HEK293 (cell line): ENCODE measurements around the gene ARV1.

Source experiments
- CTCF ChIA-PET: fragments of 350-600 bp; formaldehyde crosslinking; extraction: SDS; loops from one replicate; lab custom pipeline; 2021; ENCODE audit warnings: antibody characterized with exemption; lab: Yijun Ruan, JAX
- POLR2A ChIA-PET: fragments of 300-600 bp; formaldehyde crosslinking; extraction: SDS; loops from one replicate; lab custom pipeline; 2020; ENCODE audit warnings: antibody characterized with exemption, inconsistent platforms; lab: Yijun Ruan, JAX
- H3K27ac ChIP-seq: fragments of 200-500 bp; sonication (Bioruptor generic); 2 replicates; pipeline ENCODE4 v1.5.1; 2014; ENCODE audit warnings: low read depth, low read length, control low read depth, inconsistent platforms; ENCODE audit errors: extremely low read depth
- H3K36me3 ChIP-seq, 2 experiments: fragments of 200-500 bp in 1 of 2; sonication (Bioruptor generic) in 1 of 2; 1 replicate in 1 of 2; 2 replicates in 1 of 2; pipeline ENCODE4 v1.5.1; 2014 to 2017; ENCODE audit warnings: inconsistent platforms in 2 of 2, low read length in 2 of 2; ENCODE audit not compliant: control insufficient read depth in 2 of 2, insufficient read depth in 1 of 2
- H3K4me1 ChIP-seq: fragments of 200-500 bp; sonication (Bioruptor generic); 2 replicates; pipeline ENCODE4 v1.5.1; 2014; ENCODE audit warnings: mild to moderate bottlenecking, low read length, inconsistent platforms; ENCODE audit not compliant: control insufficient read depth, insufficient read depth
- H3K4me3 ChIP-seq: 2 replicates; pipeline ENCODE4 v1.5.1; 2011; ENCODE audit warnings: low read depth, mild to moderate bottlenecking, control low read depth, low read length, moderate library complexity
- H3K9me3 ChIP-seq: fragments of 200-500 bp; sonication (Bioruptor generic); 2 replicates; pipeline ENCODE4 v1.5.1; 2014; ENCODE audit warnings: low read depth, low read length, inconsistent platforms; ENCODE audit not compliant: control insufficient read depth, insufficient read depth
- KLF7 ChIP-seq: fragments of 450-650 bp; formaldehyde crosslinking; IDR thresholded peaks from 2 replicates; pipeline ENCODE4 v1.5.1; 2016; ENCODE audit warnings: missing biosample characterization, missing genetic modification characterization, borderline replicate concordance
- MEIS1 ChIP-seq: sonication (generic); formaldehyde crosslinking; IDR thresholded peaks from 2 replicates; pipeline ENCODE4 v1.8.1; 2022; ENCODE audit warnings: missing genetic modification reagents, mild to moderate bottlenecking, borderline replicate concordance
- MZF1 ChIP-seq: fragments of 450-650 bp; formaldehyde crosslinking; IDR thresholded peaks from 2 replicates; pipeline ENCODE4 v1.5.1; 2017; ENCODE audit warnings: missing biosample characterization, missing genetic modification characterization, borderline replicate concordance
- ZBTB10 ChIP-seq: fragments of 450-650 bp; formaldehyde crosslinking; IDR thresholded peaks from 2 replicates; pipeline ENCODE4 v1.5.1; 2016; ENCODE audit warnings: missing biosample characterization, missing genetic modification characterization
- ZBTB48 ChIP-seq: fragments of 450-650 bp; formaldehyde crosslinking; IDR thresholded peaks from 2 replicates; pipeline ENCODE4 v1.5.1; 2016; ENCODE audit warnings: missing biosample characterization, missing genetic modification characterization
- ZNF132 ChIP-seq: fragments of 450-650 bp; formaldehyde crosslinking; IDR thresholded peaks from 2 replicates; pipeline ENCODE4 v1.5.1; 2017; ENCODE audit warnings: missing biosample characterization, missing genetic modification characterization, borderline replicate concordance
- ZNF146 ChIP-seq: fragments of 450-650 bp; formaldehyde crosslinking; IDR thresholded peaks from 2 replicates; pipeline ENCODE4 v1.5.1; 2016; ENCODE audit warnings: missing biosample characterization, missing genetic modification characterization
- ZNF211 ChIP-seq: fragments of 450-650 bp; formaldehyde crosslinking; IDR thresholded peaks from 2 replicates; pipeline ENCODE4 v1.5.1; 2016; ENCODE audit warnings: low read depth, missing biosample characterization, missing genetic modification characterization
- ZNF292 ChIP-seq: fragments of 450-650 bp; formaldehyde crosslinking; IDR thresholded peaks from 2 replicates; pipeline ENCODE4 v1.5.1; 2016; ENCODE audit warnings: low read depth, missing biosample characterization, missing genetic modification characterization, borderline replicate concordance
- ZNF350 ChIP-seq: fragments of 450-650 bp; formaldehyde crosslinking; IDR thresholded peaks from 2 replicates; pipeline ENCODE4 v1.5.0; 2017; ENCODE audit warnings: missing biosample characterization, mild to moderate bottlenecking, missing genetic modification characterization
- ZNF610 ChIP-seq: fragments of 450-650 bp; formaldehyde crosslinking; IDR thresholded peaks from 2 replicates; pipeline ENCODE4 v1.5.1; 2016; ENCODE audit warnings: missing biosample characterization, missing genetic modification characterization, borderline replicate concordance
- ZNF639 ChIP-seq: fragments of 450-650 bp; formaldehyde crosslinking; IDR thresholded peaks from 2 replicates; pipeline ENCODE4 v1.5.1; 2016; ENCODE audit warnings: missing biosample characterization, missing genetic modification characterization
- ZNF704 ChIP-seq: fragments of 450-650 bp; formaldehyde crosslinking; IDR thresholded peaks from 2 replicates; pipeline ENCODE4 v1.5.1; 2016; ENCODE audit warnings: missing biosample characterization, missing genetic modification characterization
- ZNF747 ChIP-seq: fragments of 450-650 bp; formaldehyde crosslinking; IDR thresholded peaks from 2 replicates; pipeline ENCODE4 v1.5.1; 2016; ENCODE audit warnings: missing biosample characterization, missing genetic modification characterization
- ZNF791 ChIP-seq: fragments of 450-650 bp; formaldehyde crosslinking; IDR thresholded peaks from 2 replicates; pipeline ENCODE4 v1.5.1; 2016; ENCODE audit warnings: missing biosample characterization, missing genetic modification characterization
- ZSCAN16 ChIP-seq: fragments of 450-650 bp; formaldehyde crosslinking; IDR thresholded peaks from 2 replicates; pipeline ENCODE4 v1.5.1; 2016; ENCODE audit warnings: missing biosample characterization, missing genetic modification characterization
- ZSCAN18 ChIP-seq: fragments of 450-650 bp; formaldehyde crosslinking; IDR thresholded peaks from 2 replicates; pipeline ENCODE4 v1.5.1; 2016; ENCODE audit warnings: missing biosample characterization, missing genetic modification characterization
- ZSCAN23 ChIP-seq: fragments of 450-650 bp; formaldehyde crosslinking; IDR thresholded peaks from 2 replicates; pipeline ENCODE4 v1.5.1; 2016; ENCODE audit warnings: missing biosample characterization, missing genetic modification characterization
- ZXDB ChIP-seq: fragments of 450-650 bp; formaldehyde crosslinking; IDR thresholded peaks from 2 replicates; pipeline ENCODE4 v1.5.1; 2016; ENCODE audit warnings: missing biosample characterization, missing genetic modification characterization

Gene ARV1

GRCh38 chr1:230964896-230965295, 14.0 kb upstream of the ARV1 start:
- peaks cover 0 to under 1% of the 10 kb centered on the region in 2 experiments; a peak in 1 of 3 replicates for H3K36me3 ChIP-seq
- CTCF ChIA-PET, result interaction anchor here (0.7 to 1.1 kb wide), 4 partner anchors 8 to 68 kb away, joined by 4 to 5 read pairs (median 4); no protein-coding TSS in a partner anchor
- H3K27ac ChIP-seq, result no peak overlapping the region
- POLR2A ChIA-PET, result no interaction called here
- no peaks in the 10 kb centered on the region for H3K9me3 ChIP-seq
- no peak overlapping the region for H3K4me3 ChIP-seq
- no peaks in the 10 kb centered on the region; the same call in 1 of the 2 replicates for H3K4me1 ChIP-seq
- TF ChIP-seq ZNF292 (tag by site-specific recombination) (no peak), ZSCAN18 (tag by site-specific recombination) (no peak), ZNF747 (tag by site-specific recombination) (no peak), ZBTB10 (tag by site-specific recombination) (no peak), ZSCAN16 (no peak), ZNF211 (tag by site-specific recombination) (no peak), ZNF704 (no peak), ZNF791 (tag by site-specific recombination) (no peak), ZNF132 (tag by site-specific recombination) (no peak), ZNF610 (tag by site-specific recombination) (no peak), MEIS1 (CRISPR knock-in tag) (no peak), ZXDB (no peak), ZNF350 (no peak), ZNF146 (tag by site-specific recombination) (no peak), ZBTB48 (no peak), KLF7 (tag by site-specific recombination) (no peak), ZNF639 (tag by site-specific recombination) (no peak)

- Histone ChIP-seq H3K4me3 (no peak overlapping the region), H3K27ac (no peak overlapping the region), H3K9me3 (no peaks in the 10 kb centered on the region), H3K36me3 (peaks cover 0 to 4% of the 10 kb centered on the region in 2 experiments; a peak in 1 of 3 replicates), H3K4me1 (no peaks in the 10 kb centered on the region; the same call in 1 of the 2 replicates)
- ChIA-PET CTCF (interaction anchor here (0.9 to 1.1 kb wide), 2 partner anchors 9 to 68 kb away, joined by 5 read pairs; no protein-coding TSS in a partner anchor), POLR2A (no interaction called here)
- TF ChIP-seq MZF1 (tag by site-specific recombination) (peak; percentile 55; the same call in 1 of the 2 replicates), ZSCAN23 (tag by site-specific recombination) (no peak)
These were observed 13.4 kb upstream of the ARV1 start for GRCh38 chr1:230965535-230965934.
